Right forelimb (tissue), 1 donor: ENCODE results near the gene ESPNL.

Source experiments
- DNase-seq: peaks from one replicate; pipeline ENCODE4 v3.0.0-alpha.2; 2018

The ESPNL gene

GRCh38 chr2:238098901-238099713, 1.0 kb upstream of the ESPNL start:
- no peak for DNase-seq

GRCh38 chr2:238099714-238100048, 459 bp upstream of the ESPNL start:
- no peak for DNase-seq

GRCh38 chr2:238100821-238101771, 956 bp downstream of the ESPNL start:
- DNase-seq: no peak

- DNase-seq: no peak
Observed at GRCh38 chr2:238101891-238102841, 2.0 kb downstream of the ESPNL start.

GRCh38 chr2:238102865-238103264, 2.7 kb downstream of the ESPNL start:
- no peak for DNase-seq

GRCh38 chr2:238103465-238104225, 3.5 kb downstream of the ESPNL start:
- DNase-seq: no peak

GRCh38 chr2:238104226-238104690, 4.1 kb downstream of the ESPNL start:
- DNase-seq: no peak

GRCh38 chr2:238104691-238105371, 4.7 kb downstream of the ESPNL start:
- DNase-seq: no peak

GRCh38 chr2:238105506-238106338, 5.6 kb downstream of the ESPNL start:
- peak; percentile 44 for DNase-seq

GRCh38 chr2:238106339-238106697, 6.2 kb downstream of the ESPNL start:
- DNase-seq: peak; percentile 42

GRCh38 chr2:238106698-238107524, 6.8 kb downstream of the ESPNL start:
- DNase-seq: peak; percentile 39

GRCh38 chr2:238107525-238108422, 7.6 kb downstream of the ESPNL start:
- peak; percentile 36 for DNase-seq

GRCh38 chr2:238108423-238109183, 8.5 kb downstream of the ESPNL start:
- peak; percentile 49 for DNase-seq

GRCh38 chr2:238113611-238114010, 13.5 kb downstream of the ESPNL start:
- DNase-seq: no peak

GRCh38 chr2:238114331-238114841, 14.2 kb downstream of the ESPNL start:
- DNase-seq: no peak

- no peak for DNase-seq
Observed at GRCh38 chr2:238114851-238115660, 14.9 kb downstream of the ESPNL start.
